WTC11 (cell line): ENCODE measurements around the gene UBAC2.

Experiments
- CREB1 ChIP-seq: sonication (generic); formaldehyde crosslinking; IDR thresholded peaks from 2 replicates; pipeline ENCODE4 v1.8.0; 2023; ENCODE audit warnings: mild to moderate bottlenecking, missing genetic modification reagents
- CREM ChIP-seq: sonication (generic); formaldehyde crosslinking; IDR thresholded peaks from 2 replicates; pipeline ENCODE4 v1.8.1; 2022; ENCODE audit warnings: mild to moderate bottlenecking, missing genetic modification reagents, moderate library complexity
- JUN ChIP-seq: sonication (generic); formaldehyde crosslinking; IDR thresholded peaks from 2 replicates; pipeline ENCODE4 v1.8.0; 2023; ENCODE audit warnings: mild to moderate bottlenecking, missing genetic modification reagents
- NR3C1 ChIP-seq: sonication (generic); formaldehyde crosslinking; conservative IDR thresholded peaks from 2 replicates; pipeline ENCODE4 v1.8.1; 2023; ENCODE audit warnings: low read depth, mild to moderate bottlenecking, missing genetic modification reagents
- PRRX2 ChIP-seq: fragments of 250-450 bp; sonication (Bioruptor Pico); IDR thresholded peaks from 2 replicates; pipeline ENCODE4 v1.8.0; 2021; ENCODE audit warnings: mild to moderate bottlenecking
- SOX15 ChIP-seq: fragments of 250-450 bp; sonication (Bioruptor Pico); IDR thresholded peaks from 2 replicates; pipeline ENCODE4 v1.9.0; 2021; ENCODE audit warnings: mild to moderate bottlenecking
- ZNF671 ChIP-seq: fragments of 250-450 bp; sonication (Bioruptor Pico); IDR thresholded peaks from 2 replicates; pipeline ENCODE4 v1.8.0; 2021; ENCODE audit warnings: mild to moderate bottlenecking
- TF ChIP-seq, protein P1 (sequence below): fragments of 200-600 bp; IDR thresholded peaks from 2 replicates; pipeline ENCODE4 v1.8.0; 2022; ENCODE audit warnings: antibody characterized with exemption

DNA sequence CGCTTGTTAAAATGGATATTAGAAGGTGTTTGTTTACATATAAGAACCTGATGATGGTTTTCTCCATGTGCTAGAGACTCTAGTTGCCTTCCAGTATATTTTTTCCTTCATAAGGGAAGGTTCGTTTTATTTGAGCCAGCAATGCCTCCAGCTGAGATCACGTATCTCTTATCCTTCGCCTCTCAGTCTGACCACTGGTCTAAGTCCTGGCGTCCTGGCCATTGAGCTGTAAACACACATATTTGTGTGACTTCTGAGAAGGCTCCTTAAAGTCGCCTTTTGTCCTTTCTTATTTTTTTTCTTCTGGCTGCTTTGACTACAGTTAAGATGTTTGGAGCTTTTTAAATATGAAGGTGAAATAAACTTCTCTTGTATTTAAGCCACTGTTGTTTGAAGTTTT, 130.3 kb downstream of the UBAC2 start:
- TF ChIP-seq PRRX2 (CRISPR knock-in tag) (no peak), NR3C1 (no peak), CREM (CRISPR knock-in tag) (no peak), ZNF671 (CRISPR knock-in tag) (no peak), CREB1 (no peak), JUN (CRISPR knock-in tag) (no peak), SOX15 (no peak)
- TF ChIP-seq, protein P1, sequence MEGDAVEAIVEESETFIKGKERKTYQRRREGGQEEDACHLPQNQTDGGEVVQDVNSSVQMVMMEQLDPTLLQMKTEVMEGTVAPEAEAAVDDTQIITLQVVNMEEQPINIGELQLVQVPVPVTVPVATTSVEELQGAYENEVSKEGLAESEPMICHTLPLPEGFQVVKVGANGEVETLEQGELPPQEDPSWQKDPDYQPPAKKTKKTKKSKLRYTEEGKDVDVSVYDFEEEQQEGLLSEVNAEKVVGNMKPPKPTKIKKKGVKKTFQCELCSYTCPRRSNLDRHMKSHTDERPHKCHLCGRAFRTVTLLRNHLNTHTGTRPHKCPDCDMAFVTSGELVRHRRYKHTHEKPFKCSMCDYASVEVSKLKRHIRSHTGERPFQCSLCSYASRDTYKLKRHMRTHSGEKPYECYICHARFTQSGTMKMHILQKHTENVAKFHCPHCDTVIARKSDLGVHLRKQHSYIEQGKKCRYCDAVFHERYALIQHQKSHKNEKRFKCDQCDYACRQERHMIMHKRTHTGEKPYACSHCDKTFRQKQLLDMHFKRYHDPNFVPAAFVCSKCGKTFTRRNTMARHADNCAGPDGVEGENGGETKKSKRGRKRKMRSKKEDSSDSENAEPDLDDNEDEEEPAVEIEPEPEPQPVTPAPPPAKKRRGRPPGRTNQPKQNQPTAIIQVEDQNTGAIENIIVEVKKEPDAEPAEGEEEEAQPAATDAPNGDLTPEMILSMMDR, result no peak
